HG03039 (cell line): ENCODE measurements around the gene PON2.

Experiments
- ATAC-seq: cut with Tn5 transposase; IDR thresholded peaks from one replicate; pipeline ENCODE4 v1.9.1; 2021; ENCODE audit warnings: mild to moderate bottlenecking, moderate library complexity; ENCODE audit not compliant: unreplicated experiment

The PON2 gene

DNA sequence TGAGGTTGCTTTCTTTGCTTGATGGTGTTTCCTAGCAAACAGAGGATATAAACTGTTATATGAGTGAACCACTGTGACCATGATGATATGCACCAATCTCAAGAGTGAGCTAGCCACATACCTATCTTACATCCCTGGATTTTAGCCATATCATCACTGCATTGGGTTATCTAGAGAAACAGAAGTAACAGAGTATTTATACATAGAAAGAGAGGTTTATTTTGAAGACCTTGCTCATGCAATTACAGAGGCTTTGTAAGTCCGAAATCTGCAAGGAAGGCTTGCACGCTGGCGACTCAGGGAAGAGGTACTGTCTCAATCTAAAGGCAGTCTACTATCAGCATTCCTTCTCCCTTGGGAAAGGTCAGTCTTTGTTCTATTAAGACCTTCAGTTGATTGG is 11.8 kb upstream of the PON2 start:
- no peak for ATAC-seq

DNA sequence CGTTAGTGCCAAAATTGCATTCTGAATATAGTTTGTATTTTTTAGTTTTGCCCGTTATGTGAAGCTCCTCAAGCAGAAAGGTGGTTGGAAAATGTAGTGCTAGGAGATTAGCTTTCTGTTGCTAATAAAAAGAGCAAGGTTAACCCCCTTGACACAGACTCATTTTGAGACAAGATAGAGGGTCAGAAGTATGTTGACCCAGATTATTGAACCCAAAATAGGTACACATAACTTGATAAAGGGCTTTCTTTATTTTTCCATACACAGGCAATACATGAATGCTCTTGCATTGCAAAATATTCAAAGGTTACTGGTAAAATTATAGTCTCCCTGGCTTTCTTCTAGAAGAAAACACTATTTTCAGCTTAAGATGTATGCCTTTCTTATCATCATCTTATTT is 10.0 kb upstream of the PON2 start:
- no peak for ATAC-seq

- ATAC-seq: no peak
Observed at GRCh38 chr7:95441042-95441823, 6.4 kb upstream of the PON2 start.

- ATAC-seq: no peak
Observed at GRCh38 chr7:95440394-95441038, 5.7 kb upstream of the PON2 start.

- ATAC-seq: no peak
Observed at GRCh38 chr7:95436407-95436806, 1.6 kb upstream of the PON2 start.

DNA sequence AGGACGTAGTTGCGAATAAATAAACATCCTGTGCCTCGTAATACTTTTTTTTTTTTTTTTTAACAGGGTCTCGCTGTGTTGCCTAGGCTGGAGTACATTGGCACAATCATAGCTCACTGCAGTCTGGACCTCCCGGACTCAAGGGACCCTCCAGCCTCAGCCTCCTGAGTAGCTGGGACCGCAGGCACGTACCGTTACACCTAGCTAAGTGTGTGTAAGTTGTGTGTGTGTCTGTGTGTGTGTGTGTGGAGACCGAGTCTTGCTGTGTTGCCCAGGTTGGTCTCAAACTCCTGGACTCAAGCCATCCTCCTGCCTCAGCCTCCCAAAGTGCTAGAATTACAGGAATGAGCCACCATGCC is 573 bp upstream of the PON2 start:
- no peak for ATAC-seq

GRCh38 chr7:95433952-95434556 is 774 bp downstream of the PON2 start:
- ATAC-seq: no peak

GRCh38 chr7:95433129-95433528 is 1.7 kb downstream of the PON2 start:
- no peak for ATAC-seq

GRCh38 chr7:95432606-95433005 is 2.2 kb downstream of the PON2 start:
- ATAC-seq: no peak

- ATAC-seq: no peak
Observed at GRCh38 chr7:95430864-95431263, 4.0 kb downstream of the PON2 start.

GRCh38 chr7:95429241-95429990 is 5.4 kb downstream of the PON2 start:
- ATAC-seq: no peak

DNA sequence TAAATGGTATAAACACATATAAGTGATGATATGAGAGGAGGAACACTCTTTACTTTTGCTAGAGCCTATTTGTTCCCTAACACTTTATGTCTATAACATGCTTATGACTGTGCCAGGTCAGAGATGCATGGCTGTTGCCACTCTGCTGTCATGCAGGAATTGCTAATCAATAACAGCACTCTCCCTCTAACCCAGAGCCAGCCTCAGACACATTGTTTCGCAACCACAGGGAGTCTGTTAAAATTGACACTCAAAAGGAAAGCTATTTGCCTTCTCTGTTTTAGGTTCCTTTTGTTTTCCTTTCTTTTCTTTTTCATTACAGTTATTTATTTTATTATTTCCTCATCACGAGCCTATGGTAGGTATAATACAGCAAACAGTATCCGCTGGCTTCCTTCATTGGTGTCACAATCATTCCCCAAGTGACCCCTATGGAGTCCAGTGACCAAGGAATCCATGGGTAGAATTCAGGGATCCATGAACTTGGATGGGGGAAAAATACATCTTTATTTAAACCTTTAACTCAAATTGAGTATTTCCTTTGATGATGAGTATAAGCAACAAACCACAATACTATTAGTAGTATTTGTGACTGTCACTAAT is 6.8 kb downstream of the PON2 start:
- ATAC-seq: no peak

DNA sequence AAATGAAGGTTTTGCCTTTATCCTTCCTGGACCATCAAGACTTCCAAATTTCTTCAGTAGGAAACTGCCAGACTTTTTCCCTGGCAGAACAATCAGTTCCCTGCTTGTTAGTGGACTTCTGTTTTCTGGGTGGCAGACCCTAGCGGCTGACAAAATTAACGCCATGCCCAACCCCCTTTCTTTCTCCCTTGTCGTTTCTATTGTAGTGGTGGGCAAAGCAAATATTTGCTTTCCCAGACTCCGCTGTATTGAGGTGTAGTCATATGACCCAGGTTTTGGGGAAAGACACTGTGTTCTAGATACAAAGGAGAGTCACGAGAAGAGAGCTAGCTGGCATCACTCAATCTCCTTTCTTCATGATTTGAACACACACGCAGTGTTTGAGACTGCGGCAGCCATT is 7.7 kb downstream of the PON2 start:
- ATAC-seq: no peak

GRCh38 chr7:95425694-95426093 is 9.1 kb downstream of the PON2 start:
- ATAC-seq: no peak

- no peak for ATAC-seq
Observed at GRCh38 chr7:95424716-95425115, 10.1 kb downstream of the PON2 start.

GRCh38 chr7:95421847-95422444 is 12.9 kb downstream of the PON2 start:
- no peak for ATAC-seq

GRCh38 chr7:95421000-95421846 is 13.6 kb downstream of the PON2 start:
- no peak for ATAC-seq

GRCh38 chr7:95412075-95412474 is 22.8 kb downstream of the PON2 start:
- no peak for ATAC-seq

- ATAC-seq: no peak
Observed at GRCh38 chr7:95411666-95412065, 23.2 kb downstream of the PON2 start.

DNA sequence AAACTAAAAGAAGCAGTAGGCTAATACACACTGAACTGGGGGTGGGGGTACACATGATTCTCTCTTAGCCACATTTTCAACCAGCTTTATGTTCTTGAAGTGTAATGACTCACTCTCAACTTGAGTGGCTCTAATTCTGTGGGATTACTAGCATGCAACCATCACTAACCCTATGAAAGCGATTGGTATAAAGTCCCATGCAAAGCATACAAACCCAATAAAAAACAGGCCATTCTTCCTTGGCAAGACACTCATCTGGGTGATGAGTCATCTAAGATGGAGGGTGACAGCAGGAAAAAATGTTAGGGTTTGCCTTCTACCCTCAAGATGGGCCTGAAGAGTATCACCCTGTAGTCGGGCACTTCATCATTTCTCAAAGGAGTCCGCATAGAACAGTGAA is 23.8 kb downstream of the PON2 start:
- ATAC-seq: no peak
